ENCODE data around the gene BRAT1.

BRAT1 gene

GRCh38 chr7:2559283-2559950 is 4.1 kb upstream of the BRAT1 start:
- DNase-seq, result peak; percentile 4

- peak; percentile 88 for DNase-seq
Measured at GRCh38 chr7:2558629-2559282, 3.4 kb upstream of the BRAT1 start, which contains the start of gene IQCE. IQCE (plus strand) TSS chr7:2558979; CDS start chr7:2559182, 203 bp downstream.

GRCh38 chr7:2554661-2555111 is 638 bp downstream of the BRAT1 start:
- no peak for DNase-seq

GRCh38 chr7:2553831-2554581 is 1.3 kb downstream of the BRAT1 start:
- DNase-seq, result no peak

GRCh38 chr7:2553108-2553507 is 2.2 kb downstream of the BRAT1 start:
- DNase-seq, result no peak

GRCh38 chr7:2551418-2551817 is 3.9 kb downstream of the BRAT1 start:
- DNase-seq, result no peak

GRCh38 chr7:2546776-2547586 is 8.3 kb downstream of the BRAT1 start:
- DNase-seq, result no peak

GRCh38 chr7:2545746-2546425 is 9.4 kb downstream of the BRAT1 start:
- no peak for DNase-seq

GRCh38 chr7:2544541-2545188 is 10.7 kb downstream of the BRAT1 start:
- no peak for DNase-seq

- DNase-seq, result no peak
Measured at GRCh38 chr7:2542916-2543871, 12.1 kb downstream of the BRAT1 start.

- no peak for DNase-seq
Measured at GRCh38 chr7:2542011-2542915, 13.1 kb downstream of the BRAT1 start.

GRCh38 chr7:2541291-2542010 is 13.9 kb downstream of the BRAT1 start:
- DNase-seq, result no peak

- DNase-seq, result no peak
Measured at GRCh38 chr7:2540641-2541051, 14.7 kb downstream of the BRAT1 start.

- no peak for DNase-seq
Measured at GRCh38 chr7:2540133-2540532, 15.2 kb downstream of the BRAT1 start.

GRCh38 chr7:2539031-2539911 is 16.1 kb downstream of the BRAT1 start:
- no peak for DNase-seq

- DNase-seq, result no peak
Measured at GRCh38 chr7:2537981-2538851, 17.1 kb downstream of the BRAT1 start.
